Left lung (tissue), 10 donors: Measurements from ENCODE around the gene C11orf98. TPM values are rescaled to one million over a fixed set of nuclear protein-coding genes. Genes with fewer than 3 reads are reported as not detected.
A peak's percentile ranks its signal among the peaks of the same experiment; 100 is the strongest.

Experiments used
- ATAC-seq: fragments of 200-7000 bp; cut with Tn5 transposase; one replicate; pipeline ENCODE4 v1.9.1; 2020; ENCODE audit warnings: moderate library complexity
- DNase-seq, 4 donors: peaks; one replicate each; pipeline ENCODE4 v3.0.0-alpha.2; 2013 to 2020
- H3K27ac ChIP-seq, 2 donors: fragments of 200-600 bp; sonication (generic) in 1 of 2; one replicate each; pipeline versions ENCODE4 v1.5.0 to v1.8.0; 2020 to 2021
- H3K27me3 ChIP-seq, 2 donors: fragments of 200-600 bp; sonication (generic) in 1 of 2; one replicate each; pipeline versions ENCODE4 v1.5.0 to v1.8.0; 2020 to 2021
- H3K36me3 ChIP-seq, 2 donors: fragments of 200-600 bp; sonication (generic) in 1 of 2; one replicate each; pipeline versions ENCODE4 v1.5.0 to v1.8.0; 2020 to 2021
- H3K4me1 ChIP-seq, 2 donors: fragments of 200-600 bp; one replicate each; pipeline ENCODE4 v1.8.0; 2021
- H3K4me3 ChIP-seq, 2 donors: fragments of 200-600 bp; sonication (generic) in 1 of 2; one replicate each; pipeline versions ENCODE4 v1.5.0 to v1.8.0; 2020 to 2021; ENCODE audit warnings: mild to moderate bottlenecking in 1 of 2
- H3K9me3 ChIP-seq, 2 donors: fragments of 200-600 bp; sonication (generic) in 1 of 2; one replicate each; pipeline versions ENCODE4 v1.5.0 to v1.8.0; 2020 to 2021
- intact Hi-C, 2 donors: fragments of 100-400 bp; cut with DNase I; formaldehyde crosslinking; loops; one replicate each; pipeline versions ENCODE4 v1.11.2 to v1.14.2; 2022
- polyA plus RNA-seq, 6 donors: library from polyadenylated mRNA; unstranded; fragments of 120-200 nt; gene quantifications; one replicate each; pipeline ENCODE4 v1.2.1, GENCODE V29; 2013; ENCODE audit not compliant: insufficient read length in 6 of 6
- total RNA-seq, 2 donors: library from RNA; stranded (reverse); fragmentation: NEBNext Ultra II Directional; extraction: Animal tissue kit (Norgen Biotek cat#: 25700); gene quantifications; one replicate each; pipeline ENCODE4 v1.2.1, GENCODE V29; 2021
- TF ChIP-seq, protein P1 (sequence below), 2 donors: fragments of 200-600 bp; sonication (generic) in 1 of 2; IDR thresholded peaks; one replicate each; pipeline versions ENCODE4 v1.5.0 to v1.8.0; 2021; ENCODE audit warnings: antibody characterized with exemption in 2 of 2
- donor health status: DM: no; HTN: yes; CAD: no.
- donor health status: DM: no; HTN: no; CAD: no.

The C11orf98 gene
- total and polyA plus RNA-seq, 8 donors = 42.6 to 65.5 (median 51.1) TPM

DNA sequence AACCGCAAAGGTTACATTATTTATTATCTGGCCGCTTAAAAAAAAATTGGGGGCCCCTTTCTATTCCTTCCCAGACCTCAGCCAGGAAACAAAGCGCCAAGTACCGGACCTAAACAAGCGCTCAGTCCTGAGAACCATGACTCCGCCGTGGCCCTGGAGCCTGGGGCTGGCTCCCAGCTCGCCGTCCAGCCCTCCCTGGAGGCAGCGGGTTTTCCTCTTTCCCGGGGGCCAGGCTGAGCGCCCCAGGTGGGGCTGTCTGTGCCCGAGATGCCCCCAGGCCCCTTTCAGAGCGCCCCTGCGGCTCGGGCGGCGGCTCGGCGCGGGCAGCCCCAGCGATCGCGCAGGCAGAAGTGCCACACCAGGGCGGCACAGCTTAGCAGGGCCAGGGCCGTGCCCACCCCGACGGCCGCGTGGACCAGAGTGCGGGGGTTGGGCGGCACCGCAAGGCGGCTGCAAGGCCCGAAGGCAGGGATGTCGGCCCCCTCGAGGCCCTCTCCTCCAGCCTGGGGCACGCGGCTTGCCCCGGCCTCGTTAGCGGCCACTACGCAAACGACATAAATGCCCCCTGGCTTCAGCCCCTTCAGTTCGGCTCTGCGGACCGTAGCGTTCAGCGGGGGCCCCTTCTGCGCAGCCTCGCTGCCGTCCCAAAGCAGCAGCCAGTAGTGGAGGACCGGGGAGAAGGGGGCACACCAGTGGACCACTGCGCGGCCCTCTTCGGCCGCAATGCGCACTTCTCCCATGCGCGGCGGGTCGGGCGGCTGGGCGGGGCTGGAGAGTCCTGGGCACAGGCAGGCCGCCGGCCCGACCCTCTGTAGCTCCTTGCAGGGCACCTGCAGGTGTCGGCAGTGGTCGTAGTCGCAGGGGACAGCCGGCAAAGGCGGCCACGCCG is 22.7 kb upstream of the C11orf98 start:
- H3K4me1 ChIP-seq = peaks cover 0 to 4% of the 10 kb centered on the region in 2 donors
- H3K4me3 ChIP-seq = peak overlapping the region in 1 of 2 donors; percentile 13
- peaks cover 0 to 32% of the 10 kb centered on the region in 2 donors for H3K36me3 ChIP-seq
- peaks cover 9 to 28% of the 10 kb centered on the region in 2 donors for H3K27me3 ChIP-seq
- intact Hi-C loops = no loop called here
- no peak overlapping the region for H3K27ac ChIP-seq
- ATAC-seq (peak; percentile 52), DNase-seq (peak in 2 of 4 donors; percentile 12 to 75)
- H3K9me3 ChIP-seq = no peaks in the 10 kb centered on the region
- TF ChIP-seq, protein P1, sequence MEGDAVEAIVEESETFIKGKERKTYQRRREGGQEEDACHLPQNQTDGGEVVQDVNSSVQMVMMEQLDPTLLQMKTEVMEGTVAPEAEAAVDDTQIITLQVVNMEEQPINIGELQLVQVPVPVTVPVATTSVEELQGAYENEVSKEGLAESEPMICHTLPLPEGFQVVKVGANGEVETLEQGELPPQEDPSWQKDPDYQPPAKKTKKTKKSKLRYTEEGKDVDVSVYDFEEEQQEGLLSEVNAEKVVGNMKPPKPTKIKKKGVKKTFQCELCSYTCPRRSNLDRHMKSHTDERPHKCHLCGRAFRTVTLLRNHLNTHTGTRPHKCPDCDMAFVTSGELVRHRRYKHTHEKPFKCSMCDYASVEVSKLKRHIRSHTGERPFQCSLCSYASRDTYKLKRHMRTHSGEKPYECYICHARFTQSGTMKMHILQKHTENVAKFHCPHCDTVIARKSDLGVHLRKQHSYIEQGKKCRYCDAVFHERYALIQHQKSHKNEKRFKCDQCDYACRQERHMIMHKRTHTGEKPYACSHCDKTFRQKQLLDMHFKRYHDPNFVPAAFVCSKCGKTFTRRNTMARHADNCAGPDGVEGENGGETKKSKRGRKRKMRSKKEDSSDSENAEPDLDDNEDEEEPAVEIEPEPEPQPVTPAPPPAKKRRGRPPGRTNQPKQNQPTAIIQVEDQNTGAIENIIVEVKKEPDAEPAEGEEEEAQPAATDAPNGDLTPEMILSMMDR (IDR thresholded peaks at IDR 0.05) = no peak

GRCh38 chr11:62682518-62682917 is 17.5 kb upstream of the C11orf98 start:
- DNase-seq (peak in 1 of 4 donors; percentile 19), ATAC-seq (no peak)
- Histone ChIP-seq H3K4me3 (no peak overlapping the region), H3K27ac (no peak overlapping the region), H3K4me1 (peaks cover 15 to 25% of the 10 kb centered on the region in 2 donors), H3K27me3 (peaks cover 3 to 14% of the 10 kb centered on the region in 2 donors), H3K9me3 (no peaks in the 10 kb centered on the region), H3K36me3 (peaks cover 0 to 5% of the 10 kb centered on the region in 2 donors)
- intact Hi-C loops = no loop called here
- TF ChIP-seq, protein P1 (IDR thresholded peaks at IDR 0.05) = no peak

DNA sequence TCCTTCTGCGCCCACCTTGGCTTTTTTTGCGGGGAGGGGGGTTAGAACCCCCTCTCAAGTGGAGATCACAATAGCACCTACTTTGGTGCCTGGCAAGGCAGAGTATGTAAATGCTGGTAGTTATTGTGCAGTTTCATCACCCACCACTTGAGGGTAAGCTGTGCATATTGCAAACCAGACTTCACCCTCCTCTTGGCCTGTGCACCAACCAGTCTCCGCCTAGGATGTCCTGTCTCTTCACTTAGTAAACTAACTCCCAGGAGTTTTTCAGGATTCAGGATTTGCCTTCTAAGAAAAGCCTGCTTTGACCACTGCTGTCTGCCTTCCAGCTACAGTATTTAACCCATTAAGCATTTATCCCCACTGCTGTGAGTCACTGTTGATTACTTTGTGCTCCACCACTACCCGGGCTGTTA is 15.8 kb upstream of the C11orf98 start:
- intact Hi-C loops = no loop called here
- peak; percentile 80 for ATAC-seq
- H3K9me3 ChIP-seq = no peaks in the 10 kb centered on the region

DNA sequence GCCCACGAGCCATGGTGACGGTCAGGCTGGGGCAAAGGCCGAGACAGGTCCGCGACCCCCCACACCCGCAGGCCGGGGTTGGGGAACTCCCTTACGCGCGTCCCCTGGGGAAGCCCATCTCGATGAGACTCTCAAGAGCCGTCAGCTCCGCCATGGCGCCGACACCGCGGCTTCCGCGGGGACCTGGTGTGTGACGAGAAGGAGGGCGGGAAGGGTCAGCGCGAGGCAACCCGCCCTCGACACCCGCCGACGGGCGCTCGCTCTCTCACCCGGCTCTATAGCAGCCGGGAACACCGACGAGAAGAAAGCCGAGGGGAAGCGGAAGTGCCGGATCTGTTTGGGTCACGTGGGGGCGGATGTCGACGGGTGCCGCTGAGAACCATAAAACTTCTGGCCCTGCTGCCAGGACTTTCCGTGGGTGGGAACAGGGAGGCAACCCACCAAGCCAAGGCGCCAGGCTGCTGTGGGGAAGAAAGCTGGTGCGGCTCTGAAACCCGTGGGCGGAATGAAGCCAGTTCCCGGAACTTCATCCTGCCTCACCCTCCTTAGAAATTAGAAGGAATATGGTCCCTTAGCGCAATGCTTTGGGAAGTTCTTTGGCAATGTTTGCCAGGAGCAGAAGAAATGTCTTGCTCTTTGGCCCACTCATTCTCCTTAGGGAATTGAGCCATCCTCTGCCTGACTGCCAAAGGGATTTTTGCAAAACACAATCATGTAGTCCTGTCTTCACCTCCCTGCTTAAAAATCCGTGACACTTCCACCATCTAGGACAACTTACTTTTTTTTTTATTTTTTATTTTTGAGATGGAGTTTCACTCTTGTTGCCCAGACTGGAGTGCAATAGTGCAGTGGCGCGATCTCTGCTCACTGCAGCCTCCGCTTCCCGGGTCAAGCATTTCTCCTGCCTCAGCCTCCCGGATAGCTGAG is 14.0 kb upstream of the C11orf98 start, which contains the start of gene UBXN1:
Gene UBXN1, minus strand, starts transcription at position 304 of the 927 bp plus-strand sequence. Its CDS starts 150 bp downstream, at position 154.
- intact Hi-C loops = no loop called here
- peaks cover 0 to 39% of the 10 kb centered on the region in 2 donors for H3K36me3 ChIP-seq
- TF ChIP-seq, protein P1 (IDR thresholded peaks at IDR 0.05) = no peak
- no peaks in the 10 kb centered on the region for H3K9me3 ChIP-seq
- peak within 1 kb of the TSS; percentile 79 to 94 for H3K27ac ChIP-seq
- DNase-seq (peak; percentile 89 to 95 (median 92)), ATAC-seq (peak; percentile 92)
- H3K27me3 ChIP-seq = no peaks in the 10 kb centered on the region
- peak within 1 kb of the TSS; percentile 92 to 94 for H3K4me3 ChIP-seq
- H3K4me1 ChIP-seq = peaks cover 15 to 36% of the 10 kb centered on the region in 2 donors

More for the DNA sequence above, 15.8 kb upstream of the C11orf98 start:
- TF ChIP-seq, protein P1 (IDR thresholded peaks at IDR 0.05) = peak; percentile 32 to 36
- no peak overlapping the region for H3K4me3 ChIP-seq
- DNase-seq = peak in 1 of 4 donors; percentile 41
- peak overlapping the region in 1 of 2 donors; percentile 7 for H3K27ac ChIP-seq
- H3K27me3 ChIP-seq = no peaks in the 10 kb centered on the region
- H3K36me3 ChIP-seq = peaks cover 0 to 21% of the 10 kb centered on the region in 2 donors
- H3K4me1 ChIP-seq = peaks cover 15 to 36% of the 10 kb centered on the region in 2 donors
